ENCODE results near the gene EXOSC10.

EXOSC10 gene

DNA sequence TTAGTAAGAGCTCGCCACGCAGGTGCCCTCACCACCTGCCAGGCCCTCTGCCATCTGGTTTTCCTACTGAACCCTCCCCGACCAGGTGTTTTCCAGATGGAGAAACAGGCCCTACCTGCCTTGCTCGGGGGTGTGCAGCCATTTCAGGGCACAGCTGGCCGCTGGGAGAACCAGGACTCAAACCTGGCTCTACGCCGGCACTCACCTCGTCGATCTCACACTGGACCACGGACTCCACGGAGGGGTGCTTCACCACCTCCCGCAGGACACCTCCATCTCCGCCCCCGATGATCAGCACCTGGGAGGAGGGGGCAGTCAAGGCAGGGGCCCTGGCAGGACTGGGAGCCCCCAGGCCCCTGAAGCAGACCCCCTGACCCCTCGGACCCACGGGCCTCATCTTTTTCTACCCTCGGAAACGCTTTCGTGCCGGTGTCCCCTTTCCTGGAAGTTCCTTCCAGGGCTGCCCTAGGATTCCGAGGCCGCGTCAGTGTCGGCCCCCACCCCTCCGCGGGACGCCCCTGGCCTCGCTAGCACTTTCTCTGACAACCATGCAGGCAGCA, 41.0 kb downstream of the EXOSC10 start:
- in situ Hi-C loops (cut with MboI; ENCODE audit: low sequenced_read_pairs, unreplicated experiment) = loop anchor here (25.0 kb wide), 1 partner anchor 579 kb away; no protein-coding TSS in a partner anchor
- no peak for TF ChIP-seq CTCF (IDR thresholded peaks at IDR 0.05; ENCODE audit: borderline replicate concordance, control extremely low read depth, extremely low read depth, insufficient read depth, missing control alignments)
- DNase-seq (ENCODE audit: low spot score) = no peak

- no peak for DNase-seq (ENCODE audit: low spot score)
- in situ Hi-C loops (cut with MboI; ENCODE audit: low sequenced_read_pairs, unreplicated experiment) = loop anchor here (25.0 kb wide), 1 partner anchor 579 kb away; no protein-coding TSS in a partner anchor
- no peak for TF ChIP-seq CTCF (IDR thresholded peaks at IDR 0.05; ENCODE audit: borderline replicate concordance, control extremely low read depth, extremely low read depth, insufficient read depth, missing control alignments)
Observed at GRCh38 chr1:11058026-11058425, 41.6 kb downstream of the EXOSC10 start.

DNA sequence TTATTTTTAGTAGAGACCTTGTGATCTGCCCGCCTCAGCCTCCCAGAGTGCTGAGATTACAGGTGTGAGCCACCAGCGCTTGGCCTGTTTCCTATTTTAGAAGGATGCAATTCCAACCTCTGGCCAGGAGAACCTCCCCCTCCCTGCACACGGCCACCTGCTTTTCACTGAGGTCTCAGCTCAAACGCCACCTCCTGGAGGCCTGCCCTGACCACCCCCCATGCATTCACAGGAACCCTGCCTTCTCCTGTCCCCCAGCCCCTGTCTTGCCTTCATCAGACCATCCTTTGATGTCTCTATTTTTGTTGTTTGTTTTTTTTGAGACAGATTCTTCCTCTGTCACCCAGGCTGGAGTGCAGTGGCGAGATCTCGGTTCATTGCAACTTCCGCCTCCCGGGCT, 42.2 kb downstream of the EXOSC10 start:
- in situ Hi-C loops (cut with MboI; ENCODE audit: low sequenced_read_pairs, unreplicated experiment) = loop anchor here (25.0 kb wide), 1 partner anchor 580 kb away; no protein-coding TSS in a partner anchor
- no peak for DNase-seq (ENCODE audit: low spot score)
- no peak for TF ChIP-seq CTCF (IDR thresholded peaks at IDR 0.05; ENCODE audit: borderline replicate concordance, control extremely low read depth, extremely low read depth, insufficient read depth, missing control alignments)

DNA sequence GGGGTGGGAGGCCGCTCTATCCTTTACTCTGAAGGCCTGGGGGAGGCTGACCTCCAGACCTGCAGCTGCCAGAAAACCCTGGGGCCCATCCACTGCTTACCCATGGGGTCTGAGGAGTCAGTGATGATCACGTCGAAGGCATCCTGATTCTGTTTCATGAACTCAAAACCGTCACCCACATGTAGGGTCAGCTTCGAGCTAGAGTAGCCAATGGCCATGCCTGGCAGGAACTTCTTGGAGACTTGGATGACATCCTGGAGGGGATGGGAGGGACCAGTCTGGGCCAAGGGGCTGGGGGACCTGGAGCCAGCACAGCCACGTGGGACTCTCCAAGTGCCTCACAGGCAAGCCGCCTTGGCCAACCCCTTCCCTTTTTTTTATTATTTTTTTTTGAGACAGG, 43.2 kb downstream of the EXOSC10 start:
- no peak for TF ChIP-seq CTCF (IDR thresholded peaks at IDR 0.05; ENCODE audit: borderline replicate concordance, control extremely low read depth, extremely low read depth, insufficient read depth, missing control alignments)
- in situ Hi-C loops (cut with MboI; ENCODE audit: low sequenced_read_pairs, unreplicated experiment) = loop anchor here (25.0 kb wide), 1 partner anchor 581 kb away; no protein-coding TSS in a partner anchor
- DNase-seq (ENCODE audit: low spot score) = no peak

- no peak for TF ChIP-seq CTCF (IDR thresholded peaks at IDR 0.05; ENCODE audit: borderline replicate concordance, control extremely low read depth, extremely low read depth, insufficient read depth, missing control alignments)
- no peak for DNase-seq (ENCODE audit: low spot score)
- in situ Hi-C loops (cut with MboI; ENCODE audit: low sequenced_read_pairs, unreplicated experiment) = loop anchor here (25.0 kb wide), 1 partner anchor 582 kb away; no protein-coding TSS in a partner anchor
Observed at GRCh38 chr1:11055676-11056075, 44.0 kb downstream of the EXOSC10 start.

DNA sequence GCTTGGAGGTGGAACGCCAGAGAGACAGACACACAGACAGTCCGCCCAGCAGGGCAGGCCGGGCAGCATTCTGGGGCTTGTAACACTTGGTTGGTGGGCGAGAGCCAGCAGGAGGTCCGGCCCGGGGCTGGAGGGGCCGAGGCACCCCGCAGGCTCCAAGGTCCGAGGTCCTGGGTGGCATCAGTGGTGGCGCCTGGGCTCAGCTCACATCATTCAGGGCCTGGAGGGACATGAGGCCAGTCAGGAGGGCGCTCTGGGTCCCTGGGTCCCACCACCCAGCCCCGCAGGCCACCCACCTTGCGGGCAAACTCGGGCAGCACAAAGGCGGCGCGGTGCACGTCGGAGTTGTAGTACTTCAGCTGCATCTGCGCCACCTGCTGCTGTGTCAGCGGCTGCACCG, 45.0 kb downstream of the EXOSC10 start:
- in situ Hi-C loops (cut with MboI; ENCODE audit: low sequenced_read_pairs, unreplicated experiment) = loop anchor here (25.0 kb wide), 1 partner anchor 583 kb away; no protein-coding TSS in a partner anchor
- DNase-seq (ENCODE audit: low spot score) = no peak
- TF ChIP-seq CTCF (IDR thresholded peaks at IDR 0.05; ENCODE audit: borderline replicate concordance, control extremely low read depth, extremely low read depth, insufficient read depth, missing control alignments) = no peak

All from GM13976 (cell line).